GM19467 (cell line): ENCODE data around the gene TAS2R41.
"Not testable (repeated sequence)": the region's sequence is repeated elsewhere in the genome, so short reads cannot be mapped to it uniquely, and the experiment has no call there.

ENCODE experiments used
- ATAC-seq: cut with Tn5 transposase; IDR thresholded peaks from one replicate; pipeline ENCODE4 v1.9.1; 2021; ENCODE audit warnings: mild to moderate bottlenecking, moderate library complexity; ENCODE audit not compliant: unreplicated experiment

The TAS2R41 gene

DNA sequence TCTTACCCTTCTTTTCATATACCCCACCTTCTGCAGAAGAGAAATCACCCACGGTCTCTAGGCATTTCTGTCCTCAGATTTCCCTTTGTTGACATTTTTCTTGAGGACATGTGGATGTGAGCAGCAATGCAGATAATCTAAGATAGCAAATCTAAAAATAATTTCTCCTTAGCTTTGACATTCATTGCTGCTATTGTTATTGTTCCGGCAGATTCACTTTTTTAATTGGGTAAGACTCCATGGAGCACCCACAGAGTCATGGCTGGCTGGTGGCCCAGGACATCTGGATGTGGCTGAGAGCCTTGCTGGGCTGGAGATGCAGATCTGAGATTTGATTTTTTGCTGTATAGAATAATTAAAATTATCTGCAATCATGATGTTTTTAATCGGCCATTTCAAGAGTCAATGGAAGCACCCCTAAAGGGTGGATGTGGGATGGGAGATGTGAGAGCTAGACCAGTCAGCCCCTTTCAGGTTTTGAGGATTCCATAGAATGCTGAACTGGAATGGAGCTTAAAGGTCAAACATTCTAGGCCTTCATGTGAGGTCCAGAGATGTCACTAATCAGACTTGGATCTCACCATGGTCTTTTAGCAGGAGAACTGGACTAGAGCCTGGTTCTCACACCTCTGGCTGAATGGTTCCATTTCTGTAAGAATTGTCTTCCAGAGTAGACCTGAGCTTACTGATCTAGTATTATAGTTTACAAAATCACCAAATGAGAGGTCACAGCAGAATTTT lies 37.5 kb downstream of the TAS2R41 start:
- ATAC-seq = no peak

GRCh38 chr7:143516981-143517380 lies 39.3 kb downstream of the TAS2R41 start:
- ATAC-seq = no peak

GRCh38 chr7:143518521-143518920 lies 40.8 kb downstream of the TAS2R41 start:
- ATAC-seq = no peak

- ATAC-seq = no peak
Observed at GRCh38 chr7:143518941-143519340, 41.3 kb downstream of the TAS2R41 start.

DNA sequence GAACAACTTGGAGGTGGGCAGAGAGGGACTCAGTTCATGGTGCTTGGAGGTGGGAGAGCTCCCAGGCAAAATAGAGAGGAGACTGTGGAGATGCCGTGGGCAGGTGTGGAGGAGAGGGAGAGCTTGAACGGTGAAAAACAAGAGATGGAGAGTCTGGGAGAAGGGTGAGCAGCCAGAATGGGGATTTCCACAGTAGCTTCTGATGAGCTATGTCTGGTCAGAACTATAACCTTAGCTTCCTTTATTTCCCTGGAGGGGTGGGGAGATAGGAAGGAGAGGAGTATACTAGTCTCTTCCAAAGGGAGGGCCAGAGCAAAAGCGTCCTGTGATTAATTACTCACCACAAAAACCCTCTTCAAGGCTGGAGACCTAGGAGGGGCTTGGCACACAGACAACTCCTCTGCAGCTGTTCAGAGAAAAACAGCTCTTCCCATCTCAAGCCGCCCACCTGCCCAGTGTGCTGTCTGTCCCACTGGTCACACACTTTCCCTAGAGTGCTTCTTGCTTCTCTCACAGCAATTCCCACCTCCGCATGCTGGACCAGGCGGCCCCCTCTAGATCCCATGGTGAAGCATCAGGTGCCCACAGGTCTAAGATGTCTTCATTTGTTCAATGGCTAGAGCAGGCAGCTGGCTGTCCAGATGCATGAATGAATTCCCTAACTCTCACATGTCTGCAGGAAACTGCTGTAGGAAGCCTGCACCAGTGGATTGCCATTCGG lies 41.9 kb downstream of the TAS2R41 start:
- no peak for ATAC-seq

DNA sequence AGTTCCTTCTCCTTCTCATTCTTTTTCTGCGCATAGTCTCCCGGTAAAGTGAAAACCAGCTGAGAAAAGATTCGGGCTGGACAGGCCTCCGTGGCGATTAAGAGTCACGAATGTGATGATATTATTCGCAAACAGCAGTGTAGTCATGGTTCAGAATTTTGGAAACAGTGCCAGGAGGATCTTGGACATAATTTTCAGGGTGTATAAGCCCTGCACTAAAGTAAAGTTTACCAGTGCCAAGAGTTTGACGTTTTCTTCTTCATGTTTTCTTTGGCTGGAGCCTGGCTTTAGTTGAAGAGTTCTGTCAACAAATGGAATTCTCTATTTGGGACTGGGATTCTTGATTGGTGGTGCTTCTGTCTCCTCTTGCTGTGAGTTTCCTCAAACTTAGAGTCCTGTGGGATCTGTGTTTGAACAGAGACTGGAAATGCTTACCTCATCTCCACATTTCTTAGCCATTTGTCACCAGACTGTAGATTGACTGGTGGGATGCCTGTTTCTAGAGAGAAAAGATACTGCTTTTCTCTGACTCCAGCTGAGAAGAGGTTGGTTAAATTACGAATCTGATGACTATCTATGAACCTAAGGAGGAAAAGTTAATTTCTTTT lies 44.7 kb downstream of the TAS2R41 start:
- not testable (repeated sequence) for ATAC-seq
